K562 (cell line): Measurements from ENCODE around the gene PFKP. TPM values are rescaled to one million over a fixed set of nuclear protein-coding genes. Genes with fewer than 3 reads are reported as not detected.

Experiments used
- ATF4 ChIP-seq: fragments of 450-650 bp; formaldehyde crosslinking; IDR thresholded peaks from 2 replicates; pipeline ENCODE4 v1.4.0; 2022; ENCODE audit warnings: mild to moderate bottlenecking, moderate library complexity
- CBX8 ChIP-seq: fragments of 200-600 bp; sonication (generic); IDR thresholded peaks from 2 replicates; pipeline ENCODE4 v1.6.1; 2012; ENCODE audit warnings: borderline replicate concordance, mixed run types, low read depth, mild to moderate bottlenecking, moderate library complexity, mixed read lengths, low read length, control low read depth, inconsistent platforms; ENCODE audit not compliant: poor library complexity, severe bottlenecking; ENCODE audit errors: extremely low read depth
- CTCF ChIP-seq, 3 experiments: IDR thresholded peaks in 2 of 3; conservative IDR thresholded peaks in 1 of 3; 2 replicates each; pipeline ENCODE4 v1.5.1; 2011 to 2012; ENCODE audit warnings: low read length in 3 of 3, mild to moderate bottlenecking in 3 of 3, control low read depth in 2 of 3, improper control_type of control experiment in 1 of 3, inconsistent platforms in 1 of 3, low read depth in 1 of 3, mixed read lengths in 1 of 3, moderate library complexity in 1 of 3; ENCODE audit not compliant: insufficient read depth in 2 of 3
- CUX1 ChIP-seq: fragments of 200-800 bp; sonication (Bioruptor generic); IDR thresholded peaks from 2 replicates; pipeline ENCODE4 v1.6.1; 2016; ENCODE audit warnings: missing genetic modification characterization, missing compliant biosample characterization
- EGR1 ChIP-seq: fragments of 450-650 bp; conservative IDR thresholded peaks from 2 replicates; pipeline ENCODE4 v1.6.1; 2017; ENCODE audit warnings: mild to moderate bottlenecking
- HDAC6 ChIP-seq: IDR thresholded peaks from 2 replicates; pipeline ENCODE4 v1.6.1; 2012; ENCODE audit warnings: low read depth, mild to moderate bottlenecking, control low read depth, inconsistent platforms, low read length, moderate library complexity
- KDM5B ChIP-seq: fragments of 200-600 bp; sonication (generic); IDR thresholded peaks from 2 replicates; pipeline ENCODE4 v1.6.1; 2012; ENCODE audit warnings: low read depth, mild to moderate bottlenecking, moderate library complexity, low read length, control low read depth, inconsistent platforms; ENCODE audit not compliant: insufficient replicate concordance
- MAZ ChIP-seq, 2 experiments: fragments of 450-650 bp in 1 of 2; sonication (generic) in 1 of 2; formaldehyde crosslinking; IDR thresholded peaks in 1 of 2; conservative IDR thresholded peaks in 1 of 2; 2 replicates each; pipeline versions ENCODE4 v1.4.0 to v1.5.0; 2020; ENCODE audit warnings: mild to moderate bottlenecking in 1 of 2, missing genetic modification reagents in 1 of 2
- MCM2 ChIP-seq: fragments of 450-650 bp; IDR thresholded peaks from 2 replicates; pipeline ENCODE4 v1.6.1; 2017; ENCODE audit warnings: low read depth, mild to moderate bottlenecking
- NKRF ChIP-seq: fragments of 450-650 bp; IDR thresholded peaks from 2 replicates; pipeline ENCODE4 v1.6.1; 2016; ENCODE audit warnings: borderline replicate concordance
- NONO ChIP-seq, 2 experiments: fragments of 200-400 bp in 1 of 2; fragments of 450-650 bp in 1 of 2; formaldehyde crosslinking in 1 of 2; IDR thresholded peaks; 2 replicates each; pipeline ENCODE4 v1.6.1; 2017; ENCODE audit warnings: low read depth in 2 of 2, mild to moderate bottlenecking in 2 of 2, moderate library complexity in 2 of 2, low read length in 1 of 2
- SOX6 ChIP-seq: fragments of 450-650 bp; IDR thresholded peaks from 2 replicates; pipeline ENCODE4 v1.6.1; 2014; ENCODE audit warnings: mild to moderate bottlenecking
- SP1 ChIP-seq: sonication (generic); formaldehyde crosslinking; IDR thresholded peaks from 2 replicates; pipeline ENCODE4 v1.8.1; 2022; ENCODE audit warnings: mild to moderate bottlenecking, missing genetic modification reagents
- SRSF7 ChIP-seq: fragments of 200-400 bp; formaldehyde crosslinking; optimal IDR thresholded peaks from 2 replicates; pipeline ENCODE3; 2017; ENCODE audit warnings: mild to moderate bottlenecking, low read depth, low read length
- THRAP3 ChIP-seq: fragments of 450-650 bp; IDR thresholded peaks from 2 replicates; pipeline ENCODE4 v1.6.1; 2016; ENCODE audit warnings: mild to moderate bottlenecking, inconsistent platforms, borderline replicate concordance
- ZNF41 ChIP-seq: fragments of 250-450 bp; sonication (Bioruptor Pico); conservative IDR thresholded peaks from 2 replicates; pipeline ENCODE4 v1.4.0; 2020; ENCODE audit warnings: mild to moderate bottlenecking
- polyA plus RNA-seq, 8 experiments: library from polyadenylated mRNA; depleted of rRNA in 4 of 8; stranded (reverse) in 5 of 8; unstranded in 3 of 8; fragments of >200 nt; fragmentation: Nextera tagmentation in 2 of 8; fragmentation: Illumina TruSeq in 1 of 8; extraction: Ambion mirVana in 2 of 8; extraction: Trizol in 1 of 8; gene quantifications; 2 replicates each; pipeline versions ENCODE4 v1.2.1 to v1.2.3, GENCODE V29; 2011 to 2014; ENCODE audit warnings: inconsistent platforms in 1 of 8, missing spikeins in 1 of 8
- total RNA-seq, 7 experiments: library from RNA; depleted of rRNA in 6 of 7; stranded (reverse); fragments of >200 nt in 6 of 7; fragmentation: Illumina TruSeq in 2 of 7; extraction: Trizol in 2 of 7; gene quantifications; 2 replicates each; pipeline versions ENCODE4 v1.2.1 to v1.2.3, GENCODE V29; 2011 to 2021; ENCODE audit warnings: low replicate concordance in 1 of 7

PFKP gene
- total and polyA plus RNA-seq, 9 of the 15 experiments (the other 6 are each of a cell fraction or from before 2014, with no cell fraction given): 23.5 to 116 (median 62.1) TPM

GRCh38 chr10:3068968-3069737, 1.8 kb downstream of the PFKP start (continued):
- no peak for TF ChIP-seq ATF4 (CRISPR knock-in tag)
- no peak for TF ChIP-seq SP1 (CRISPR knock-in tag)
- TF ChIP-seq THRAP3: no peak
- no peak for TF ChIP-seq MCM2
- no peak for TF ChIP-seq MAZ (CRISPR knock-in tag; conservative IDR thresholded peaks at IDR 0.05 in 1 of 2, IDR thresholded peaks at IDR 0.05 in 1 of 2)
- no peak for TF ChIP-seq KDM5B
- TF ChIP-seq CTCF (IDR thresholded peaks at IDR 0.05 in 2 of 3, conservative IDR thresholded peaks at IDR 0.05 in 1 of 3; ENCODE audit: insufficient read depth in 2 of 3, low read depth in 1 of 3, low read length in 3 of 3): peak in 2 of 3 experiments; percentile 14 to 52; a peak in 2 of 6 replicates
- no peak for TF ChIP-seq CUX1 (CRISPR knock-in tag)
- TF ChIP-seq CBX8: no peak
- no peak for TF ChIP-seq EGR1
- no peak for TF ChIP-seq HDAC6
- TF ChIP-seq SOX6: no peak
- peak in 1 of 2 experiments; percentile 46; a peak in 1 of 4 replicates for TF ChIP-seq NONO (IDR thresholded peaks at IDR 0.05; ENCODE audit: low read depth in 2 of 2, low read length in 1 of 2)
- TF ChIP-seq SRSF7: no peak
- TF ChIP-seq ZNF41: no peak
- TF ChIP-seq NKRF: no peak
